Pancreas (tissue), 10 donors: ENCODE data around the gene POLR3B. TPM values are rescaled to one million over a fixed set of nuclear protein-coding genes. Genes with fewer than 3 reads are reported as not detected.

Experiments
- ATAC-seq, 4 donors: fragments of 200-7000 bp; cut with Tn5 transposase; one replicate each; pipeline versions ENCODE4 v1.8.0 to v1.9.1; 2020; ENCODE audit warnings: mild to moderate bottlenecking in 4 of 4, moderate library complexity in 4 of 4
- DNase-seq, 6 donors: peaks; one replicate each; pipeline ENCODE4 v3.0.0-alpha.2; 2020
- FAIRE-seq: peaks from 2 replicates; lab custom pipeline; 2012; peaks lifted over from hg19 to GRCh38; lab: Jason Lieb, UNC
- H3K27ac ChIP-seq, 4 donors: fragments of 200-600 bp; sonication (generic); 1 replicate in 3 of 4; 2 replicates in 1 of 4; pipeline versions ENCODE4 v1.5.0 to v1.8.0; 2020
- H3K27me3 ChIP-seq, 4 donors: fragments of 200-600 bp; one replicate each; pipeline ENCODE4 v1.8.0; 2021
- H3K36me3 ChIP-seq, 3 donors: fragments of 200-600 bp; sonication (generic) in 1 of 3; one replicate each; pipeline versions ENCODE4 v1.5.0 to v1.8.0; 2020 to 2021
- H3K4me1 ChIP-seq, 3 donors: fragments of 200-600 bp; one replicate each; pipeline ENCODE4 v1.8.0; 2021
- H3K4me3 ChIP-seq, 4 donors: fragments of 200-600 bp; sonication (generic) in 2 of 4; one replicate each; pipeline versions ENCODE4 v1.5.0 to v1.8.0; 2020 to 2021
- H3K9me3 ChIP-seq, 4 donors: fragments of 200-600 bp; one replicate each; pipeline ENCODE4 v1.8.0; 2021
- WGBS, 2 donors: extraction: QIAGEN DNeasy Blood & Tissue Kit; methylation state at CpG; one replicate each; pipeline ENCODE4 v1.1.7; 2013; 5-methylcytosine and 5-hydroxymethylcytosine counted together
- intact Hi-C, 3 donors: fragments of 100-400 bp; cut with DNase I; formaldehyde crosslinking; loops; one replicate each; pipeline versions ENCODE4 v1.11.1 to v1.14.2; 2022
- polyA plus RNA-seq, 2 donors: library from polyadenylated mRNA; stranded (reverse); fragments of 200-250 nt; gene quantifications; one replicate each; pipeline ENCODE4 v1.2.3, GENCODE V29; 2013
- total RNA-seq, 6 donors: library from RNA; stranded (reverse); fragmentation: NEBNext Ultra II Directional in 4 of 6; extraction: Animal tissue kit (Norgen Biotek cat#: 25700) in 4 of 6; gene quantifications; one replicate each; pipeline versions ENCODE4 v1.2.1 to v1.2.4, GENCODE V29; 2021 to 2023
- TF ChIP-seq, protein P1 (sequence below), 4 donors: fragments of 200-600 bp; sonication (generic) in 3 of 4; IDR thresholded peaks; one replicate each; pipeline versions ENCODE4 v1.5.0 to v1.8.0; 2021; ENCODE audit warnings: antibody characterized with exemption in 4 of 4
- donor health status: healthy with polysubstance abuse.
- donor health status: DM: no; HTN: no; CAD: no; lungs with moderate emphysema.
- donor health status: DM: no; HTN: no; CAD: no.
- donor health status: control.
- donor health status: control.
- donor health status: Bipolar disorder and iron deficiency.
- donor health status: DM: yes; HTN: yes; CAD: no.
- donor health status: DM: no; HTN: no; CAD: no.
- donor health status: DM: no; HTN: no; CAD: no.
- donor health status: DM: yes; HTN: yes; CAD: no.

Gene POLR3B
- total and polyA plus RNA-seq, 8 donors, result 1.9 to 7.9 (median 4.8) TPM

DNA sequence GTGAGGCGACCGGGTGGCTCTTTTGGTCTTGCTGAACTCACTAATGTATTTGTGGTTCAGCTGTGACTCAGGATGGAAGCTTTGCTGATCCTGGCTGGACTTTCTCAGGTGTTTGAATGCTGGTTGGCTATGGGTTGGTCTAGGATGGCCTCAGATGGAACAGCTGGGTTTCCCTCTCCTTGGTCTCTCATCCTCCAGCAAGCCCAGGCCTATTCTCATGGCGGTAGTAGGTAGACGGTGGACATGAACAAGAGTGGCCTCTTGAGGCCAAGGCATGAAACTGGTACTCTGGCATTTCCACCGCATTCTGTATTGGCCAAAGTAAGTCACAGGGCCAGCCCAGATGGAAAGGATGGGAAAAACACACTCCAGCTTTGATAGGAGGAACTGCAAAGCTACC, 11.8 kb upstream of the POLR3B start:
- DNase-seq (peak in 1 of 6 donors; percentile 33), ATAC-seq (peak in 3 of 4 donors; percentile 52 to 77 (median 68)), FAIRE-seq (no peak)
- TF ChIP-seq, protein P1, sequence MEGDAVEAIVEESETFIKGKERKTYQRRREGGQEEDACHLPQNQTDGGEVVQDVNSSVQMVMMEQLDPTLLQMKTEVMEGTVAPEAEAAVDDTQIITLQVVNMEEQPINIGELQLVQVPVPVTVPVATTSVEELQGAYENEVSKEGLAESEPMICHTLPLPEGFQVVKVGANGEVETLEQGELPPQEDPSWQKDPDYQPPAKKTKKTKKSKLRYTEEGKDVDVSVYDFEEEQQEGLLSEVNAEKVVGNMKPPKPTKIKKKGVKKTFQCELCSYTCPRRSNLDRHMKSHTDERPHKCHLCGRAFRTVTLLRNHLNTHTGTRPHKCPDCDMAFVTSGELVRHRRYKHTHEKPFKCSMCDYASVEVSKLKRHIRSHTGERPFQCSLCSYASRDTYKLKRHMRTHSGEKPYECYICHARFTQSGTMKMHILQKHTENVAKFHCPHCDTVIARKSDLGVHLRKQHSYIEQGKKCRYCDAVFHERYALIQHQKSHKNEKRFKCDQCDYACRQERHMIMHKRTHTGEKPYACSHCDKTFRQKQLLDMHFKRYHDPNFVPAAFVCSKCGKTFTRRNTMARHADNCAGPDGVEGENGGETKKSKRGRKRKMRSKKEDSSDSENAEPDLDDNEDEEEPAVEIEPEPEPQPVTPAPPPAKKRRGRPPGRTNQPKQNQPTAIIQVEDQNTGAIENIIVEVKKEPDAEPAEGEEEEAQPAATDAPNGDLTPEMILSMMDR (IDR thresholded peaks at IDR 0.05), result no peak
- no peaks in the 10 kb centered on the region for H3K27me3 ChIP-seq
- no peak overlapping the region for H3K4me3 ChIP-seq
- intact Hi-C loops, result no loop called here
- H3K9me3 ChIP-seq, result no peaks in the 10 kb centered on the region
- no peak overlapping the region for H3K27ac ChIP-seq
- 78 to 84% methylated on average over 5 of the region's 5 CpGs for WGBS, 2 donors
- peaks cover 8 to 19% (median 13%) of the 10 kb centered on the region in 3 donors for H3K4me1 ChIP-seq
- no peaks in the 10 kb centered on the region for H3K36me3 ChIP-seq

DNA sequence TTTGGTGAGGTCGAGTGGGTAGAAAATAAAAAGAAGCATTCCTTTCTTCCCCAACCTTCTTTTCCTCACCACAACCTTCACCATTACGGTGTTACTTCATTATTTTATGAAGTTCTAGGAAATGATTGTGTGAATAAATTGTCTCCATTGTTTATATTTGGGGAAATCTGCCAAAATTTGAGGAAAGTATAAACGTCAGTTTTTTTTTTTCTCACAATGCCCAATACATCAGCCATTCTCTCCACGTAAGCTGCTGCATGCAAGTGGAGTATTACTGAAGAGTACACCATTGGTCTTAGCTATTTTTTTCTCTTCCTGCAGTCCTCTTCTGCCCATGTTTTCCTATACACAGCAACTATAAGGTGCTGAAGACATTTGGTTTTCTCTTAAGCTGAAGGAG, 9.1 kb upstream of the POLR3B start:
- Histone ChIP-seq H3K4me1 (peaks cover 0 to 5% (median 2%) of the 10 kb centered on the region in 3 donors), H3K4me3 (no peak overlapping the region), H3K9me3 (no peaks in the 10 kb centered on the region), H3K36me3 (no peaks in the 10 kb centered on the region), H3K27me3 (no peaks in the 10 kb centered on the region), H3K27ac (no peak overlapping the region)
- WGBS, 2 donors, result 34 to 39% methylated on average over 4 of the region's 4 CpGs
- intact Hi-C loops, result no loop called here
- TF ChIP-seq, protein P1 (IDR thresholded peaks at IDR 0.05), result no peak
- no peak for DNase-seq
- no peak for FAIRE-seq
- ATAC-seq, result no peak

DNA sequence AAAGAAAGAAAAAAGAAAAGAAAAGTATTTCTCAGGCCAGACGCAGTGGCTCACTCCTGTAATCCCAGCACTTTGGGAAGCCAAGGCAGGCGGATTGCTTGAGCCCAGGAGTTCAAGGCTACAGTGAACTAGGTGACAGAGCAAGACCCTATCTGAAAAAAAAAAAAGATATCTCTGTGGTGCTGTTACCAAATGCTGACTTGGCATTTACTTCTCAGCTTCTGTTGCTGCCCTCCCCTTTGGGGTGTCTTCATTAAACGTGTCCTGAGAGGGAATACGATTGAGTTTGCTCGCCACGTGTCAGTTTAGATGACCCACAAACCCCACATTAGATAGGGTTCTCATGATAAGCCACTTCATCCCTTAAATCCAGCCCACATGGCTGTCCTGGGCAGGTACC, 4.4 kb upstream of the POLR3B start:
- FAIRE-seq (no peak), ATAC-seq (no peak), DNase-seq (no peak)
- Histone ChIP-seq H3K4me3 (no peak overlapping the region), H3K36me3 (no peaks in the 10 kb centered on the region), H3K4me1 (peaks cover 0 to 9% (median 7%) of the 10 kb centered on the region in 3 donors), H3K27me3 (no peaks in the 10 kb centered on the region), H3K9me3 (no peaks in the 10 kb centered on the region), H3K27ac (no peak overlapping the region)
- TF ChIP-seq, protein P1 (IDR thresholded peaks at IDR 0.05), result no peak
- WGBS, 2 donors, result 70 to 73% methylated on average over 6 of the region's 6 CpGs
- intact Hi-C loops, result no loop called here

DNA sequence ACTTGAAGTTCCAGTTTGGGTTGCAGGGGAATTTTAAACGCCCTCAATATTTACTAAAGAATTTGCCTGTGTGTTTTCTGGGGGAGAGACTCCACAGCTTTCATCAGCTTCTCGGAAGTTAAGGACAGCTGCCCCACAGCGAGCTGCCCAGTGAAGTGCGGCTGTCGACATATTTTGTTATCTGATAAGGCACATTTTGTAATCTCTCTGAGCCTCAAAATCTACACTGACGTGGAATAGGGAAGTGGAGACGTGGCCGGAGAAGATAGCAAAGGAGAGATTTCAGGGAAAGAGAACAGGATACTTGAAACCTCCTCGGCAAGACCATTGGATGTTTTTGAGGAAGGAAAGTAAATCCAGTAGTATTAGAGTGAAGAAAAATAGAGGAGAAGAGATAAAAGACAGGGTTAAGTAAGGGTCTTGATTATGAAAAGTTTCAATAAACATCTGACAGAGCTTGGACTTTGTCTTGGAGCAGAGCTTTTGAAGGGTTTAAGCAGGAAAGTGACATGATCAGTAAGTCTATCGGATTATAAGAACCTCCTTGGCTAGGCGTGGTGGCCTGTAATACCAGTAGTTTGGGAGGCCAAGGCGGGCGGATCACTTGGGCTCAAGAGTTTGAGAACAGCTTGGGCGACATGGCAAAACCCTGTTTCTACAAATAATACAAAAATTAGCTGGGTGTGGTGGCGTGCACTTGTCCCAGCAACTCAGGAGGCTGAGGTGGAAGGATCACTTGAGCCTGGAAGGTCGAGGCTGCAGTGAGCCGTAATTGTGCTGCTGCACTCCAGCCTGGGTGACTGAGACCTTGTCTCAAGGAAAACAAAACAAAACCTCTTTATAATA, 1.1 kb downstream of the POLR3B start:
- TF ChIP-seq, protein P1 (IDR thresholded peaks at IDR 0.05), result no peak
- H3K36me3 ChIP-seq, result no peaks in the 10 kb centered on the region
- peaks cover 18 to 31% (median 23%) of the 10 kb centered on the region in 3 donors for H3K4me1 ChIP-seq
- FAIRE-seq (no peak), ATAC-seq (peak; percentile 8 to 44 (median 28)), DNase-seq (peak in 1 of 6 donors; percentile 22)
- intact Hi-C loops, result no loop called here
- no peaks in the 10 kb centered on the region for H3K9me3 ChIP-seq
- H3K4me3 ChIP-seq, result peak overlapping the region; percentile 35 to 85 (median 69)
- peak overlapping the region; percentile 86 to 92 (median 91) for H3K27ac ChIP-seq
- H3K27me3 ChIP-seq, result no peaks in the 10 kb centered on the region
- WGBS, 2 donors, result 29 to 30% methylated on average over 17 of the region's 17 CpGs
